ENCODE data around the gene BCL2L14. TPM values are rescaled to one million over a fixed set of nuclear protein-coding genes. Genes with fewer than 3 reads are reported as not detected.

The BCL2L14 gene
- total and polyA plus RNA-seq, 2 of the 4 experiments (the other 2 are of a cell fraction), result not detected

DNA sequence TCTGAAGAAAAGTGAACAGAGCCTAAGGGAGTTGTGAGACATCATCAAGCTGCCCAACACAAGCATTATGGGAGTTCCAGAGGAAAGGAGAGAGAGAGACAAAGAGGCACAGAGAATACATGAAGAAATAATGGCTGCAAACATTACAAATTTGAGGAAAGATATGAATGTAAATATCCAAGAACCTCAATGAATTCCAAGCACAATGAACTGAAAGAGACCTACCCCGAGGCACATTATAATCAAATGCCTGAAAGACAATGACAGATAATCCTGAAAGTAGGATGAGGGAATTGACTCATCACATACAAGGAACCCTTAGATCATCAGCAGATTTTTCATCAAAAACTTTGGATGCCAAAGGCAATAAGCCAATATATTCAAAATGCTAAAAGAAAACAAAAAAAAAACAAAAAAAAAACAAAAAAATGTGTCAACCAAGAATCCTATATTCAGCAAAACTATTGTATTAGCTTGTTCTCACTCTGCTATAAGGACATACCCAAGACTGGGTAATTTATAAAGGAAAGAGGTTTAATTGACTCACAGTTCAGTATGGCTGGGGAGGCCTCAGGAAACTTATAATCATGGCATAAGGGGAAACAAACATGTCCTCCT, 37.8 kb downstream of the BCL2L14 start:
- no peak for DNase-seq
- dilution Hi-C loops (cut with HindIII; ENCODE audit: low sequenced_read_pairs, unreplicated experiment), result no loop called here
- intact Hi-C loops (cut with micrococcal nuclease), result no loop called here
- H3K27ac ChIP-seq (ENCODE audit: insufficient read depth, low read length), result no peak overlapping the region
- H3K14ac ChIP-seq (replicated peaks; ENCODE audit: low read depth, low read length), result no peak overlapping the region
- no peak overlapping the region for H3K4ac ChIP-seq (ENCODE audit: low read depth, low read length)
- peaks cover 14% of the 10 kb centered on the region for H3K9me3 ChIP-seq (ENCODE audit: control insufficient read depth, insufficient read depth, low read length)
- H3K4me3 ChIP-seq (ENCODE audit: insufficient read depth, low read depth, low read length), result no peak overlapping the region
- H2BK120ac ChIP-seq (ENCODE audit: low read depth, low read length), result no peak overlapping the region
- H2AK9ac ChIP-seq (replicated peaks; ENCODE audit: low read depth, low read length, poor library complexity), result no peak overlapping the region
- no peak overlapping the region for H2BK20ac ChIP-seq (ENCODE audit: low read depth, low read length)
- H4K91ac ChIP-seq (ENCODE audit: insufficient read depth, low read depth, low read length), result no peak overlapping the region
- H2AFZ ChIP-seq (replicated peaks; ENCODE audit: low read length, poor library complexity), result no peak overlapping the region
- no TSS peak for BruUV-seq (replicated peaks)
- no CpG with 5 or more reads among the region's 1 CpG for WGBS, 2 experiments (ENCODE audit: extremely low coverage in 2 of 2, insufficient read length in 1 of 2)
- no peak overlapping the region for H2AK5ac ChIP-seq (ENCODE audit: low read depth, low read length)
- no peak overlapping the region for H4K8ac ChIP-seq (ENCODE audit: low read depth in 2 of 2, low read length in 2 of 2)
- ChIA-PET CTCF (no interaction called here), POLR2A (ENCODE audit: unreplicated experiment) (no interaction called here)
- no peak overlapping the region for H3K23ac ChIP-seq (ENCODE audit: low read depth, low read length)
- no peaks in the 10 kb centered on the region for H3K79me1 ChIP-seq (ENCODE audit: low read depth in 1 of 2, low read length in 2 of 2)
- no peaks in the 10 kb centered on the region for H4K20me1 ChIP-seq (ENCODE audit: insufficient read depth, low read length)
- H2BK15ac ChIP-seq (ENCODE audit: low read depth, low read length), result no peak overlapping the region
- H2BK5ac ChIP-seq (ENCODE audit: low read depth, low read length, poor library complexity, severe bottlenecking), result no peak overlapping the region
- no peaks in the 10 kb centered on the region for H3K9me1 ChIP-seq (ENCODE audit: insufficient read depth, low read length)
- TF ChIP-seq RCOR1 (IDR thresholded peaks at IDR 0.05; ENCODE audit: insufficient replicate concordance, low read length) (no peak), CTCF (conservative IDR thresholded peaks at IDR 0.05; ENCODE audit: low read depth, low read length) (no peak), RFX5 (IDR thresholded peaks at IDR 0.05; ENCODE audit: low read depth, low read length) (no peak), MXI1 (IDR thresholded peaks at IDR 0.05; ENCODE audit: borderline replicate concordance, low read depth, low read length) (no peak), SMC3 (IDR thresholded peaks at IDR 0.05; ENCODE audit: low read depth, low read length) (no peak), ELK1 (IDR thresholded peaks at IDR 0.05; ENCODE audit: borderline replicate concordance, low read depth, low read length) (no peak), FOS (IDR thresholded peaks at IDR 0.05; ENCODE audit: low read depth, low read length) (no peak), POLR2A (IDR thresholded peaks at IDR 0.05; ENCODE audit: low read depth, low read length) (no peak)
- no peak overlapping the region for H3K9ac ChIP-seq (ENCODE audit: low read depth, low read length)
- ATAC-seq (ENCODE audit: low read depth), result no peak
- in situ Hi-C loops (cut with MboI; ENCODE audit: low sequenced_read_pairs), result no loop called here
- H3K18ac ChIP-seq (ENCODE audit: low read depth, low read length), result no peak overlapping the region
- no peak overlapping the region for H3K56ac ChIP-seq (ENCODE audit: extremely low read depth, insufficient read depth, low read length)
- H4K5ac ChIP-seq (ENCODE audit: low read depth, low read length), result no peak overlapping the region
- H3K4me2 ChIP-seq (ENCODE audit: low read depth, low read length), result no peak overlapping the region
- no peaks in the 10 kb centered on the region for H3K4me1 ChIP-seq (ENCODE audit: control insufficient read depth, insufficient read depth, low read length)
- H3K36me3 ChIP-seq (ENCODE audit: control insufficient read depth, insufficient read depth, low read length), result no peaks in the 10 kb centered on the region
- H3K27me3 ChIP-seq (ENCODE audit: control insufficient read depth, insufficient read depth, low read length), result no peaks in the 10 kb centered on the region
